Erythroblast (primary cell): ENCODE measurements around the gene ALAS2.

Experiments
- GATA1 ChIP-seq: IDR thresholded peaks from 2 replicates; pipeline ENCODE4 v1.6.1; 2011; ENCODE audit warnings: low read depth, mild to moderate bottlenecking, control low read depth, low read length, moderate library complexity
- POLR2A ChIP-seq: IDR thresholded peaks from 2 replicates; pipeline ENCODE4 v1.6.1; 2011; ENCODE audit warnings: mild to moderate bottlenecking, low read length

- TF ChIP-seq POLR2A = no peak
- no peak for TF ChIP-seq GATA1
These were observed 19.5 kb downstream of the ALAS2 start for GRCh38 chrX:55011294-55011693.
